HG03175 (cell line): ENCODE measurements around the gene SLC30A3.
"Not testable (repeated sequence)": the region's sequence is repeated elsewhere in the genome, so short reads cannot be mapped to it uniquely, and the experiment has no call there.

Source experiments
- ATAC-seq: cut with Tn5 transposase; IDR thresholded peaks from one replicate; pipeline ENCODE4 v1.9.1; 2021; ENCODE audit warnings: mild to moderate bottlenecking, moderate library complexity; ENCODE audit not compliant: unreplicated experiment

The SLC30A3 gene, protein sequence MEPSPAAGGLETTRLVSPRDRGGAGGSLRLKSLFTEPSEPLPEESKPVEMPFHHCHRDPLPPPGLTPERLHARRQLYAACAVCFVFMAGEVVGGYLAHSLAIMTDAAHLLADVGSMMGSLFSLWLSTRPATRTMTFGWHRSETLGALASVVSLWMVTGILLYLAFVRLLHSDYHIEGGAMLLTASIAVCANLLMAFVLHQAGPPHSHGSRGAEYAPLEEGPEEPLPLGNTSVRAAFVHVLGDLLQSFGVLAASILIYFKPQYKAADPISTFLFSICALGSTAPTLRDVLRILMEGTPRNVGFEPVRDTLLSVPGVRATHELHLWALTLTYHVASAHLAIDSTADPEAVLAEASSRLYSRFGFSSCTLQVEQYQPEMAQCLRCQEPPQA

GRCh38 chr2:27262379-27263286 lies at the start of gene SLC30A3:
Gene SLC30A3 (minus strand): TSS chr2:27263047. CDS start chr2:27262906, 141 bp downstream.
- ATAC-seq = no peak

DNA sequence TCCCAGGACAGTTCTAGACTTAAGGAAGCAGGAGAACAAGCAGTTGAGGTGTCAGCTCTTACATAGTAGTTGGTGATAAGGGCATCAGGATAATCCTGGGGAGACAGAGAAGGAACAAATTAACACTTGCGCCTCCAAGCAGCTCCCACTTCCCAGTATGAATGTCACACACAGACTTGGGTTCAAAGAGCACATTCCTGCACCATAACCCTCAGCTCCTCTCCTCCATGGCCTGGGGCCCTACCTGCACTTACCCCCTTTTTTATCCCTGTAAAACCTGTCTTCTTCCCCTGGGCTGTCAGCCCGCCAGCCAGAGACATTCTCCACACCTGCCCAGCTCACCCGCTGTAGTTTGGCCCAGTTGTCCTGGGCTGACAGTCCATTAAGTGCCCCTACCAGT lies 49.3 kb upstream of the SLC30A3 start:
- ATAC-seq = no peak

GRCh38 chr2:27309651-27310050 lies 46.8 kb upstream of the SLC30A3 start:
- no peak for ATAC-seq

GRCh38 chr2:27308359-27308881 lies 45.6 kb upstream of the SLC30A3 start, which contains the start of gene UCN:
Gene UCN (minus strand): TSS chr2:27308445. CDS start chr2:27307895, 550 bp downstream.
- no peak for ATAC-seq

GRCh38 chr2:27307545-27308358 lies 44.9 kb upstream of the SLC30A3 start:
- ATAC-seq = no peak

DNA sequence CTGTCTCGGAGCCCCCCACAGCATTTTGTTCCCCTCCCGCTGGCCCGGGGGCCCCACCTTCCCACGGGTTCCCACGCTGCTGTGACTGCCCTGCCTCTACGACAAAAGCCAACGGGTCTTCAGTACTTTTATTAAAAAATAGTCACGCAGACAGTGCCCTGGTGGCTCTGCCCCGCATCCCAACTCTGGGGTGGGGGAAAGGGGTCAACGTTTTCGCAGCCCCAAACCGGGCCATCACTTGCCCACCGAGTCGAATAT lies 44.4 kb upstream of the SLC30A3 start:
- ATAC-seq = no peak

DNA sequence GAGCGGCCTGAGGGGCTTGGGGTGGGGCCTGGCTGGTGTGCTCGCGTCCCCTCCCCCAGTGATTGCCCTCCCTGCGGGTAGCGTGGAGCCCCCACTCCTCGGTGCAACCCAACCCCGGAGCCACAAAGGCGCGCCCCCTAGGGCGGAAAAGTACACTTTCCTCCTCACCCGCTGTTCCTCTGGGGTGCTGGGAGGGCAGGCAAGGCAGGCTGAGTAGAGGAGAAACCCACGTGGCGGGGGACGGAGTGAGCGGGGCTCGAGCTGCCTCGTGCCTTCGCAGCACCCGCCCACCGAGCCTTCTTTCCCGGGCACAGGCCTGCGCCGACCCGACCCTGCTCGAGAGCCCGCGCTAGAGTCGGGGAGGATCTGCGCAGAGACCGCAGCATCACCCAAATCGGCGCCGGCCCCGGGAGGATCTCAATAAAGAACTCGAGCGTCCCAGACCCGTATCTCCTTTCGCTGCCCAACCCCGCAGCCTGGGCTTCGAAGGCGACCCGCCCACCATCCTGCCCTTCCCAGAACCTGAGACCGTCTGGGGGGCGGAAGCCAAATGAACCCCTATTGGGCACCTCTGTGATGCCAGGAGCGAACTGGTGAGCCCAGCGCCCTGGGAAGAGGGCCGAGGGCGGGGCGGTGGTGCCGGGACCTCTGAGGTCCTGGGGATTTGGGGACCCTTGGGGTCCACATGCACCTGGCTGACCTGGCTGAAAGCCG lies 43.9 kb upstream of the SLC30A3 start:
- ATAC-seq = no peak

- no peak for ATAC-seq
These were observed 43.3 kb upstream of the SLC30A3 start for GRCh38 chr2:27306136-27306535.

DNA sequence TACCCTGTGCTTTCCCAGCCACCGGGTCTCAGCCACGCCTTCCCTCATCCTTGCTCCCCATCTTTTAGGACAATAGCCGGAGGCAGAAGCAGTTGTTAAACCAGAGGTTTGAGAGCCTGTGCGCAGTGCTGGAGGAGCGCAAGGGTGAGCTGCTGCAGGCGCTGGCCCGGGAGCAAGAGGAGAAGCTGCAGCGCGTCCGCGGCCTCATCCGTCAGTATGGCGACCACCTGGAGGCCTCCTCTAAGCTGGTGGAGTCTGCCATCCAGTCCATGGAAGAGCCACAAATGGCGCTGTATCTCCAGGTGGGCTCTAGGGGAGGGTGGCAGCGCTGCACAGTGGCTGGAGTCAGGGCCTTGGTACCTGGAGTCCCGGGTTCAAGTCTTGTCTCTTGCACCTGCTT lies 42.7 kb upstream of the SLC30A3 start:
- ATAC-seq = no peak

- no peak for ATAC-seq
These were observed 41.8 kb upstream of the SLC30A3 start for GRCh38 chr2:27304488-27305240.

GRCh38 chr2:27303093-27304025 lies 40.5 kb upstream of the SLC30A3 start:
- ATAC-seq = no peak

DNA sequence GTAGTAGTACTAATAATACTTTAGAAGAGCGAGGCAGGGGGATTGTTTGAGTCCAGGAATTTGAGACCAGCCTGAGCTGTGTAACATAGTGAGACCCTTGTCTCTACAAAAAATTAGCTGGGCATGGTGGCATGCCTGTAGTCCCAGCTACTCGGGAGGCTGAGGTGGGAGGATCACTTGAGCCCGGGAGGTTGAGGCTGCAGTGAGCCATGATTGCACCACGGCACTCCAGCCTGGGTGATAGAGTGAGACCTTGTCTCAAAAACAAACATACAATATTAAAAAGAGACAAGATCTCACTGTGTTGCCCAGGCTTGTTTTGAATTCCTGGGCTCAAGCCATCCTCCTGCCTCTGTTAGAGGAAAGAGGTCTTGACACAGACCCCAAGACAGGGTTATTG lies 37.8 kb upstream of the SLC30A3 start:
- not testable (repeated sequence) for ATAC-seq

DNA sequence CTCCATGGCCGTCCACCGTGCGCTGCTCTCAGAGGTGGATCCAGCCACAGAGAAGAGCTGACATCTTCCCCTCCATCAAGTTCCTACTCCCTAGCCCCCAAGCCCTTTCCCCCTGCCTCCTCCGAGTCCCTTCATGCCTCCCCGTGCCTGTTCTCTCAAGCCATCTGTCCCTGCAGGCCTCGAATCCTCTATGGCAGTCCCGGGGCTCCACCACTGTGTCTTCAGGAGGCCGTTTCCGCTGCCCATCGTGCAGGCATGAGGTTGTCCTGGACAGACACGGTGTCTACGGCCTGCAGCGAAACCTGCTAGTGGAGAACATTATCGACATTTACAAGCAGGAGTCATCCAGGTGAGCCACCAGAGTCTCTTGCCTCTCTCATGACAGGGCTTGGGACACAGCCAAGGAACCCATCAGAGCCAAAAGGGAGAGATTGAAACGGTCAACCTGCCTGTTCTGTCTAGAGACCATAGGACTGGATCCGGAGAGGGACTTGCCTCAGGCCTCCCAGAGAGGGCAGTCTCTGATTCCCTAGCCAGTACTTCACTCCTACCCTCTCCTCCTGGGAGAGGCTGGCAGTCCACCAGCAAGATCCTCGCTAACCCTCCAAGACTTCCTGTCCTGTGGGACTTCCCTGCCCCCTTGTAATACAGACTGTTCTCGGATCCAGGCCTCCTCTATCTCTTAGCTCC lies 35.7 kb upstream of the SLC30A3 start:
- no peak for ATAC-seq

GRCh38 chr2:27297195-27297594 lies 34.3 kb upstream of the SLC30A3 start:
- no peak for ATAC-seq

GRCh38 chr2:27296481-27296880 lies 33.6 kb upstream of the SLC30A3 start:
- no peak for ATAC-seq

GRCh38 chr2:27294928-27295327 lies 32.1 kb upstream of the SLC30A3 start:
- ATAC-seq = no peak

- no peak for ATAC-seq
These were observed 29.0 kb upstream of the SLC30A3 start for GRCh38 chr2:27291865-27292264.

DNA sequence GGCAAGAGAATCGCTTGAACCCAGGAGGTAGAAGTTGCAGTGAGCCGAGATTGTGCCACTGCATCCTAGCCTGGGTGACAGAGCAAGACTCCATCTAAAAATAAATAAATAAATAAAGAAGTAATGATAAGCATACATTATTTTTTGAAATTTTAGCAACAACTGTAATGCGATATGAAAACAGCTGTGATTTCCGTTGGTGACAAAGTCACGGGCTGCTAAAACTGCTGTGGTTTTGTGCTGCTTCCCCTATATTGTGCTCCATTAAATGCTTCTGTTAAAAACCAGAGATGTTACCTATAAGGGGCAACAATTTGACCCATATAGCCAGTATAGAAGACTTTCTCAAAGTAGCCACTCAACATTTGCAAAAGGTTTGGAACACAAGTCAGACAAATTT lies 27.7 kb upstream of the SLC30A3 start:
- ATAC-seq = no peak
